ENCODE results near the gene ATXN2L. TPM values are rescaled to one million over a fixed set of nuclear protein-coding genes. Genes with fewer than 3 reads are reported as not detected.

The ATXN2L gene
- total and polyA plus RNA-seq, 2 of the 13 experiments (the other 11 are each of a cell fraction or from before 2014, with no cell fraction given), result 40.8 to 55.1 TPM

DNA sequence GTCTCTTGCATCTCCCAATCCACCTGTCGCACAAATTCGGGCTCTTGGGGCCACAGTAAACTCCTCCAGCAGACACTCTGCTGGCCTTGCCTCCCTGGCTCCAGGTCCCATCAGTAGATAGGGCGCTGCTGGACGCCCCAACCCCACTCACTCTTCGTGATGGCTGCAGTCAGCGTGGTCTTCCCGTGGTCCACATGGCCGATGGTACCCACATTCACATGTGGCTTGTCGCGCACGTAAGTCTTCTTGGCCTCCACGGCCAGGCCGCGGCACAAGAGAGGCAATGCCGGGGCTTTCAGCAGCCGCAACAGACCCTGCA, 22.9 kb downstream of the ATXN2L start (continued):
- TF ChIP-seq RFX5 (IDR thresholded peaks at IDR 0.05; ENCODE audit: low read depth, low read length), result no peak
- no peak for TF ChIP-seq CREBL2 (CRISPR knock-in tag; IDR thresholded peaks at IDR 0.05; ENCODE audit: borderline replicate concordance)
- no peak for TF ChIP-seq NFATC3 (CRISPR knock-in tag; IDR thresholded peaks at IDR 0.05)
- TF ChIP-seq ZNF703 (CRISPR knock-in tag; IDR thresholded peaks at IDR 0.05; ENCODE audit: borderline replicate concordance), result no peak
- TF ChIP-seq ZNF3 (CRISPR knock-in tag; IDR thresholded peaks at IDR 0.05), result no peak
- no peak for TF ChIP-seq ZSCAN12 (CRISPR knock-in tag; IDR thresholded peaks at IDR 0.05)
- TF ChIP-seq SNAPC2 (CRISPR knock-in tag; IDR thresholded peaks at IDR 0.05), result peak; percentile 23; the same call in 1 of the 2 replicates
- TF ChIP-seq GZF1 (CRISPR knock-in tag; IDR thresholded peaks at IDR 0.05), result no peak
- no peak for TF ChIP-seq AGO2 (optimal IDR thresholded peaks at IDR 0.05; ENCODE audit: low read depth, low read length)
- TF ChIP-seq, protein P1, sequence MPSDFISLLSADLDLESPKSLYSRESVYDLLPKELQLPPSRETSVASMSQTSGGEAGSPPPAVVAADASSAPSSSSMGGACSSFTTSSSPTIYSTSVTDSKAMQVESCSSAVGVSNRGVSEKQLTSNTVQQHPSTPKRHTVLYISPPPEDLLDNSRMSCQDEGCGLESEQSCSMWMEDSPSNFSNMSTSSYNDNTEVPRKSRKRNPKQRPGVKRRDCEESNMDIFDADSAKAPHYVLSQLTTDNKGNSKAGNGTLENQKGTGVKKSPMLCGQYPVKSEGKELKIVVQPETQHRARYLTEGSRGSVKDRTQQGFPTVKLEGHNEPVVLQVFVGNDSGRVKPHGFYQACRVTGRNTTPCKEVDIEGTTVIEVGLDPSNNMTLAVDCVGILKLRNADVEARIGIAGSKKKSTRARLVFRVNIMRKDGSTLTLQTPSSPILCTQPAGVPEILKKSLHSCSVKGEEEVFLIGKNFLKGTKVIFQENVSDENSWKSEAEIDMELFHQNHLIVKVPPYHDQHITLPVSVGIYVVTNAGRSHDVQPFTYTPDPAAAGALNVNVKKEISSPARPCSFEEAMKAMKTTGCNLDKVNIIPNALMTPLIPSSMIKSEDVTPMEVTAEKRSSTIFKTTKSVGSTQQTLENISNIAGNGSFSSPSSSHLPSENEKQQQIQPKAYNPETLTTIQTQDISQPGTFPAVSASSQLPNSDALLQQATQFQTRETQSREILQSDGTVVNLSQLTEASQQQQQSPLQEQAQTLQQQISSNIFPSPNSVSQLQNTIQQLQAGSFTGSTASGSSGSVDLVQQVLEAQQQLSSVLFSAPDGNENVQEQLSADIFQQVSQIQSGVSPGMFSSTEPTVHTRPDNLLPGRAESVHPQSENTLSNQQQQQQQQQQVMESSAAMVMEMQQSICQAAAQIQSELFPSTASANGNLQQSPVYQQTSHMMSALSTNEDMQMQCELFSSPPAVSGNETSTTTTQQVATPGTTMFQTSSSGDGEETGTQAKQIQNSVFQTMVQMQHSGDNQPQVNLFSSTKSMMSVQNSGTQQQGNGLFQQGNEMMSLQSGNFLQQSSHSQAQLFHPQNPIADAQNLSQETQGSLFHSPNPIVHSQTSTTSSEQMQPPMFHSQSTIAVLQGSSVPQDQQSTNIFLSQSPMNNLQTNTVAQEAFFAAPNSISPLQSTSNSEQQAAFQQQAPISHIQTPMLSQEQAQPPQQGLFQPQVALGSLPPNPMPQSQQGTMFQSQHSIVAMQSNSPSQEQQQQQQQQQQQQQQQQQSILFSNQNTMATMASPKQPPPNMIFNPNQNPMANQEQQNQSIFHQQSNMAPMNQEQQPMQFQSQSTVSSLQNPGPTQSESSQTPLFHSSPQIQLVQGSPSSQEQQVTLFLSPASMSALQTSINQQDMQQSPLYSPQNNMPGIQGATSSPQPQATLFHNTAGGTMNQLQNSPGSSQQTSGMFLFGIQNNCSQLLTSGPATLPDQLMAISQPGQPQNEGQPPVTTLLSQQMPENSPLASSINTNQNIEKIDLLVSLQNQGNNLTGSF (CRISPR knock-in tag; IDR thresholded peaks at IDR 0.05), result 0 out of 2 replicates have a peak, but pooled peaks have one; percentile 11
- peak; percentile 40; the same call in 1 of the 2 replicates for TF ChIP-seq ZBTB34 (CRISPR knock-in tag; IDR thresholded peaks at IDR 0.05)
- no peak for TF ChIP-seq TCF7 (IDR thresholded peaks at IDR 0.05; ENCODE audit: low read depth)
- no peak for TF ChIP-seq POLR2AphosphoS5 (IDR thresholded peaks at IDR 0.05; ENCODE audit: low read depth, low read length)
- 0 out of 2 replicates have a peak, but pooled peaks have one; percentile 1 for TF ChIP-seq ZNF33A (CRISPR knock-in tag; IDR thresholded peaks at IDR 0.05; ENCODE audit: borderline replicate concordance)
- TF ChIP-seq, protein P2, sequence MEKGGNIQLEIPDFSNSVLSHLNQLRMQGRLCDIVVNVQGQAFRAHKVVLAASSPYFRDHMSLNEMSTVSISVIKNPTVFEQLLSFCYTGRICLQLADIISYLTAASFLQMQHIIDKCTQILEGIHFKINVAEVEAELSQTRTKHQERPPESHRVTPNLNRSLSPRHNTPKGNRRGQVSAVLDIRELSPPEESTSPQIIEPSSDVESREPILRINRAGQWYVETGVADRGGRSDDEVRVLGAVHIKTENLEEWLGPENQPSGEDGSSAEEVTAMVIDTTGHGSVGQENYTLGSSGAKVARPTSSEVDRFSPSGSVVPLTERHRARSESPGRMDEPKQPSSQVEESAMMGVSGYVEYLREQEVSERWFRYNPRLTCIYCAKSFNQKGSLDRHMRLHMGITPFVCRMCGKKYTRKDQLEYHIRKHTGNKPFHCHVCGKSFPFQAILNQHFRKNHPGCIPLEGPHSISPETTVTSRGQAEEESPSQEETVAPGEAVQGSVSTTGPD (CRISPR knock-in tag; IDR thresholded peaks at IDR 0.05), result no peak
- TF ChIP-seq ZBTB46 (CRISPR knock-in tag; IDR thresholded peaks at IDR 0.05; ENCODE audit: borderline replicate concordance), result no peak
- TF ChIP-seq ZNF709 (CRISPR knock-in tag; IDR thresholded peaks at IDR 0.05), result no peak
- TF ChIP-seq ZNF557 (CRISPR knock-in tag; IDR thresholded peaks at IDR 0.05), result no peak
- no peak for TF ChIP-seq CC2D1A (CRISPR knock-in tag; IDR thresholded peaks at IDR 0.05)
- TF ChIP-seq CTCF (CRISPR knock-in tag; IDR thresholded peaks at IDR 0.05), result no peak
